ENCODE measurements around the gene ANGPTL4.

- TF ChIP-seq EP300 (IDR thresholded peaks at IDR 0.05), result no peak
- no peak for TF ChIP-seq CTCF (IDR thresholded peaks at IDR 0.05)
Observed at GRCh38 chr19:8321067-8321985, 42.6 kb upstream of the ANGPTL4 start, which contains the start of the genes NDUFA7 and RPS28.
